Measurements from ENCODE around the gene ZNF496. TPM values are rescaled to one million over a fixed set of nuclear protein-coding genes. Genes with fewer than 3 reads are reported as not detected.
"Not testable (repeated sequence)": the region's sequence is repeated elsewhere in the genome, so short reads cannot be mapped to it uniquely, and the experiment has no call there.

The ZNF496 gene
- total and polyA plus RNA-seq, 2 experiments from 2014 or later = 6.7 to 21.0 TPM

GRCh38 chr1:247291161-247291560, 40.5 kb downstream of the ZNF496 start:
- Histone ChIP-seq H3K36me3 (ENCODE audit: low read depth) (no peaks in the 10 kb centered on the region), H3K79me2 (ENCODE audit: insufficient read depth) (no peaks in the 10 kb centered on the region), H3K9me2 (ENCODE audit: insufficient read depth) (no peaks in the 10 kb centered on the region), H3K4me3 (no peak overlapping the region), H3K9me3 (ENCODE audit: low read depth) (no peaks in the 10 kb centered on the region), H4K20me1 (ENCODE audit: insufficient read depth) (no peaks in the 10 kb centered on the region), H3K9ac (no peak overlapping the region), H3K4me1 (ENCODE audit: insufficient read depth) (peaks cover 18% of the 10 kb centered on the region), H3K4me2 (ENCODE audit: unreplicated experiment) (no peak overlapping the region), H3K27me3 (replicated peaks; ENCODE audit: insufficient read depth) (no peaks in the 10 kb centered on the region), H3F3A (ENCODE audit: insufficient read depth) (peaks cover 9% of the 10 kb centered on the region; the same call in 1 of the 2 replicates), H2AFZ (no peak overlapping the region), H3K27ac (no peak overlapping the region)
- DNase-seq = no peak
- in situ Hi-C loops (cut with MboI) = no loop called here
- TF ChIP-seq EZH2phosphoT487 (IDR thresholded peaks at IDR 0.05; ENCODE audit: insufficient read depth, low read depth) = no peak
- no peak for TF ChIP-seq EZH2 (IDR thresholded peaks at IDR 0.05; ENCODE audit: insufficient read depth, poor library complexity, severe bottlenecking)
- 84 to 86% methylated on average over 9 of the region's 9 CpGs for WGBS, 2 experiments (ENCODE audit: low coverage in 1 of 2, low lambda C conversion rate in 2 of 2, missing lambda C conversion rate in 2 of 2)

- no peak overlapping the region for H3K4me3 ChIP-seq
- no peaks in the 10 kb centered on the region for H3K36me3 ChIP-seq (ENCODE audit: low read depth)
- H3K27ac ChIP-seq = no peak overlapping the region
- 80 to 83% methylated on average over 17 to 20 of the region's 20 CpGs for WGBS, 2 experiments (ENCODE audit: low coverage in 1 of 2, low lambda C conversion rate in 2 of 2, missing lambda C conversion rate in 2 of 2)
- H3K9ac ChIP-seq = no peak overlapping the region
- DNase-seq = no peak
- H3F3A ChIP-seq (ENCODE audit: insufficient read depth) = peaks cover 9% of the 10 kb centered on the region; the same call in 1 of the 2 replicates
- TF ChIP-seq EZH2phosphoT487 (IDR thresholded peaks at IDR 0.05; ENCODE audit: insufficient read depth, low read depth) (no peak), EZH2 (IDR thresholded peaks at IDR 0.05; ENCODE audit: insufficient read depth, poor library complexity, severe bottlenecking) (no peak)
- no peak overlapping the region for H2AFZ ChIP-seq
- H4K20me1 ChIP-seq (ENCODE audit: insufficient read depth) = no peaks in the 10 kb centered on the region
- in situ Hi-C loops (cut with MboI) = no loop called here
- no peaks in the 10 kb centered on the region for H3K9me3 ChIP-seq (ENCODE audit: low read depth)
- peaks cover 18% of the 10 kb centered on the region for H3K4me1 ChIP-seq (ENCODE audit: insufficient read depth)
- no peak overlapping the region for H3K4me2 ChIP-seq (ENCODE audit: unreplicated experiment)
- H3K79me2 ChIP-seq (ENCODE audit: insufficient read depth) = no peaks in the 10 kb centered on the region
- H3K9me2 ChIP-seq (ENCODE audit: insufficient read depth) = no peaks in the 10 kb centered on the region
- H3K27me3 ChIP-seq (replicated peaks; ENCODE audit: insufficient read depth) = no peaks in the 10 kb centered on the region
Measured at GRCh38 chr1:247290576-247290975, 41.1 kb downstream of the ZNF496 start.

- in situ Hi-C loops (cut with MboI); H3K27me3 ChIP-seq (replicated peaks; ENCODE audit: insufficient read depth); H3K79me2 ChIP-seq (ENCODE audit: insufficient read depth); H3K4me1 ChIP-seq (ENCODE audit: insufficient read depth); H4K20me1 ChIP-seq (ENCODE audit: insufficient read depth); H3K27ac ChIP-seq; DNase-seq; H3K9ac ChIP-seq; H2AFZ ChIP-seq; H3K4me3 ChIP-seq; H3K36me3 ChIP-seq (ENCODE audit: low read depth); H3K9me2 ChIP-seq (ENCODE audit: insufficient read depth); H3K9me3 ChIP-seq (ENCODE audit: low read depth); H3K4me2 ChIP-seq (ENCODE audit: unreplicated experiment); H3F3A ChIP-seq (ENCODE audit: insufficient read depth): not testable (repeated sequence)
- WGBS, 2 experiments (ENCODE audit: low coverage in 1 of 2, low lambda C conversion rate in 2 of 2, missing lambda C conversion rate in 2 of 2) = 85 to 89% methylated on average over 19 of the region's 19 CpGs
Measured at GRCh38 chr1:247289274-247289892, 42.3 kb downstream of the ZNF496 start.

- no peaks in the 10 kb centered on the region for H4K20me1 ChIP-seq (ENCODE audit: insufficient read depth)
- no peaks in the 10 kb centered on the region for H3K36me3 ChIP-seq (ENCODE audit: low read depth)
- no peak overlapping the region for H3K4me2 ChIP-seq (ENCODE audit: unreplicated experiment)
- H3K4me3 ChIP-seq = no peak overlapping the region
- H3K4me1 ChIP-seq (ENCODE audit: insufficient read depth) = no peaks in the 10 kb centered on the region; the same call in 1 of the 2 replicates
- no peak overlapping the region for H2AFZ ChIP-seq
- no peak overlapping the region for H3K27ac ChIP-seq
- H3K9ac ChIP-seq = no peak overlapping the region
- WGBS, 2 experiments (ENCODE audit: low coverage in 1 of 2, low lambda C conversion rate in 2 of 2, missing lambda C conversion rate in 2 of 2) = 73 to 83% methylated on average over 6 of the region's 6 CpGs
- H3K27me3 ChIP-seq (replicated peaks; ENCODE audit: insufficient read depth) = no peaks in the 10 kb centered on the region
- no peaks in the 10 kb centered on the region for H3K79me2 ChIP-seq (ENCODE audit: insufficient read depth)
- in situ Hi-C loops (cut with MboI) = no loop called here
- H3F3A ChIP-seq (ENCODE audit: insufficient read depth) = no peaks in the 10 kb centered on the region
- no peaks in the 10 kb centered on the region for H3K9me3 ChIP-seq (ENCODE audit: low read depth)
- DNase-seq = no peak
- no peaks in the 10 kb centered on the region for H3K9me2 ChIP-seq (ENCODE audit: insufficient read depth)
- TF ChIP-seq EZH2 (IDR thresholded peaks at IDR 0.05; ENCODE audit: insufficient read depth, poor library complexity, severe bottlenecking) (no peak), EZH2phosphoT487 (IDR thresholded peaks at IDR 0.05; ENCODE audit: insufficient read depth, low read depth) (no peak)
Measured at GRCh38 chr1:247288341-247288740, 43.3 kb downstream of the ZNF496 start.

GRCh38 chr1:247287460-247287859, 44.2 kb downstream of the ZNF496 start:
- Histone ChIP-seq H3K27me3 (replicated peaks; ENCODE audit: insufficient read depth) (no peaks in the 10 kb centered on the region), H3K36me3 (ENCODE audit: low read depth) (no peaks in the 10 kb centered on the region), H3K9me2 (ENCODE audit: insufficient read depth) (no peaks in the 10 kb centered on the region), H3K9ac (no peak overlapping the region), H3K27ac (no peak overlapping the region), H3F3A (ENCODE audit: insufficient read depth) (no peaks in the 10 kb centered on the region), H3K4me2 (ENCODE audit: unreplicated experiment) (no peak overlapping the region), H3K4me3 (no peak overlapping the region), H3K79me2 (ENCODE audit: insufficient read depth) (no peaks in the 10 kb centered on the region), H2AFZ (no peak overlapping the region), H3K9me3 (ENCODE audit: low read depth) (no peaks in the 10 kb centered on the region), H3K4me1 (ENCODE audit: insufficient read depth) (no peaks in the 10 kb centered on the region), H4K20me1 (ENCODE audit: insufficient read depth) (no peaks in the 10 kb centered on the region)
- in situ Hi-C loops (cut with MboI) = no loop called here
- no peak for TF ChIP-seq EZH2phosphoT487 (IDR thresholded peaks at IDR 0.05; ENCODE audit: insufficient read depth, low read depth)
- TF ChIP-seq EZH2 (IDR thresholded peaks at IDR 0.05; ENCODE audit: insufficient read depth, poor library complexity, severe bottlenecking) = no peak
- WGBS, 2 experiments (ENCODE audit: low coverage in 1 of 2, low lambda C conversion rate in 2 of 2, missing lambda C conversion rate in 2 of 2) = 64 to 74% methylated on average over 10 to 14 of the region's 14 CpGs
- no peak for DNase-seq

Data from GM23248 (cell line).